Colonic mucosa (tissue), 4 donors: ENCODE results near the gene SHISA9. TPM values are rescaled to one million over a fixed set of nuclear protein-coding genes. Genes with fewer than 3 reads are reported as not detected.

Experiments
- DNase-seq: peaks from one replicate; pipeline ENCODE4 v3.0.0-alpha.2; 2020
- H3K27ac ChIP-seq: fragments of 200-600 bp; one replicate; pipeline ENCODE4 v1.8.0; 2021
- H3K27me3 ChIP-seq: fragments of 200-600 bp; one replicate; pipeline ENCODE4 v1.8.0; 2021
- H3K36me3 ChIP-seq: fragments of 200-600 bp; one replicate; pipeline ENCODE4 v1.8.0; 2021
- H3K4me1 ChIP-seq: fragments of 200-600 bp; one replicate; pipeline ENCODE4 v1.8.0; 2021; ENCODE audit warnings: mild to moderate bottlenecking
- H3K4me3 ChIP-seq: fragments of 200-600 bp; one replicate; pipeline ENCODE4 v1.8.0; 2021
- H3K9ac ChIP-seq, 2 donors: one replicate each; pipeline ENCODE4 v1.7.0; 2013; ENCODE audit warnings: control low read depth in 2 of 2, low read depth in 2 of 2, low read length in 2 of 2
- H3K9me3 ChIP-seq: fragments of 200-600 bp; one replicate; pipeline ENCODE4 v1.8.0; 2021
- CTCF ChIP-seq: fragments of 200-600 bp; IDR thresholded peaks from one replicate; pipeline ENCODE4 v1.8.0; 2022; ENCODE audit warnings: antibody characterized with exemption, mild to moderate bottlenecking
- intact Hi-C: fragments of 100-400 bp; cut with DNase I; formaldehyde crosslinking; loops from one replicate; pipeline ENCODE4 v1.14.1; 2022
- total RNA-seq, 2 donors: library from RNA; stranded (reverse); fragmentation: NEBNext Ultra II Directional in 1 of 2; extraction: Animal tissue kit (Norgen Biotek cat#: 25700) in 1 of 2; gene quantifications; one replicate each; pipeline ENCODE4 v1.2.1, GENCODE V29; 2021
- donor health status: healthy.
- donor health status: DM: no; HTN: no; CAD: no.
- donor health status: DM: no; HTN: no; CAD: no.

Gene SHISA9
- total RNA-seq, 2 donors from 2014 or later: 0.74 to 1.3 TPM

- H3K36me3 ChIP-seq: no peaks in the 10 kb centered on the region
- no peaks in the 10 kb centered on the region for H3K27me3 ChIP-seq
- H3K27ac ChIP-seq: no peak overlapping the region
- H3K4me3 ChIP-seq: no peak overlapping the region
- no peak for TF ChIP-seq CTCF
- no peak for DNase-seq
- no peak overlapping the region for H3K9ac ChIP-seq
- no peaks in the 10 kb centered on the region for H3K9me3 ChIP-seq
- intact Hi-C loops: no loop called here
- no peaks in the 10 kb centered on the region for H3K4me1 ChIP-seq
Measured at GRCh38 chr16:12876778-12877177, 24.6 kb upstream of the SHISA9 start.

DNA sequence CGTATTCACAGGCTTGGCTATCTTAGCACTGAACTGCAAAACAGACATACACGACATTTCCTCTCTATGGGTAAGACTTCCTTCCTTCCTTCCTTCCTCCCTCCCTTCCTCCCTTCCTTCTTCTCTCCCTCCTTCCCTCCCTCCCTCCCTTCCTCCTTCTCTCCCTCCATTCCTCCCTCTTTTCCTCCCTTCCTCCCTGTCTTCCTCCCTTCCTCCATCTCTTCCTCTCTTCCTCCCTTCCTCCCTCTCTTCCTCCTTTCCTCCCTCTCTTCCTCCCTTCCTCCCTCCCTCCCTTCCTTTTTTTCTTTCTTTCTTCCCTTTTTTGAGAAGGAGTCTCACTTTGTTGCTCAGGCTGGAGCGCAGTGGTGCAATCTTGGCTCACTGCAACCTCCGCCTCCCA lies 22.4 kb upstream of the SHISA9 start:
- no peaks in the 10 kb centered on the region for H3K27me3 ChIP-seq
- no peak for DNase-seq
- no peak overlapping the region for H3K4me3 ChIP-seq
- H3K9ac ChIP-seq: no peak overlapping the region
- no peak for TF ChIP-seq CTCF
- H3K4me1 ChIP-seq: no peaks in the 10 kb centered on the region
- no peak overlapping the region for H3K27ac ChIP-seq
- intact Hi-C loops: no loop called here
- H3K9me3 ChIP-seq: no peaks in the 10 kb centered on the region
- H3K36me3 ChIP-seq: no peaks in the 10 kb centered on the region

DNA sequence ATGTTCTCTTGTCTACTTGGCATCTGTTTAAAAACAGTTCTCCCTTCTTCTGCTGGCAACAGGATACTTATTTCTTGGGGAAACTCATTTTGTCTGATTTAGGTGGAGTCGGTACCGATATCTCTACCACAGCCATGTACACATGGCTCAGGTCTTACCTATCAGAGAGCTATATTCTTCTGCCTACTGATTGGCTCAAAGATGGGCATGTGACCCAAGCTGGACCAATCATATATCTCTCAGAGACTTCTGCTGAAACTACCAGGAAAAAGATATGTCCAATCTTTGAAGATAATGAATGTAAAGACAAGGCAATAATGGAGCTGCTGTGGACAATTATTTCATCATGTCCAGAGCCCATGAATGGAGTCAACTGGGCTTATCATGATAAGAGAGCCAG lies 21.6 kb upstream of the SHISA9 start:
- Histone ChIP-seq H3K9ac (no peak overlapping the region), H3K27me3 (no peaks in the 10 kb centered on the region), H3K27ac (no peak overlapping the region), H3K36me3 (no peaks in the 10 kb centered on the region), H3K4me3 (no peak overlapping the region), H3K9me3 (no peaks in the 10 kb centered on the region), H3K4me1 (no peaks in the 10 kb centered on the region)
- TF ChIP-seq CTCF: no peak
- intact Hi-C loops: no loop called here
- DNase-seq: no peak

- Histone ChIP-seq H3K27ac (no peak overlapping the region), H3K9ac (no peak overlapping the region), H3K9me3 (no peaks in the 10 kb centered on the region), H3K4me1 (no peaks in the 10 kb centered on the region), H3K27me3 (no peaks in the 10 kb centered on the region), H3K36me3 (no peaks in the 10 kb centered on the region), H3K4me3 (no peak overlapping the region)
- TF ChIP-seq CTCF: no peak
- intact Hi-C loops: no loop called here
- no peak for DNase-seq
Measured at GRCh38 chr16:12881182-12881581, 20.2 kb upstream of the SHISA9 start.

- intact Hi-C loops: no loop called here
- H3K9ac ChIP-seq: no peak overlapping the region
Measured at GRCh38 chr16:12881740-12882139, 19.7 kb upstream of the SHISA9 start.

More at GRCh38 chr16:12881740-12882139, 19.7 kb upstream of the SHISA9 start:
- no peaks in the 10 kb centered on the region for H3K4me1 ChIP-seq
- no peak for TF ChIP-seq CTCF
- H3K4me3 ChIP-seq: no peak overlapping the region
- H3K27ac ChIP-seq: no peak overlapping the region
- no peaks in the 10 kb centered on the region for H3K9me3 ChIP-seq
- no peaks in the 10 kb centered on the region for H3K27me3 ChIP-seq
- no peaks in the 10 kb centered on the region for H3K36me3 ChIP-seq
- no peak for DNase-seq
